NK-92 treated with Interleukin-12 subunit alpha and Interleukin-12 subunit beta, amount 100 ng/mL, for 24 hours (cell line): ENCODE data around the gene OR5AU1.

Source experiments
- DNase-seq: peaks from one replicate; lab custom pipeline; 2025; lab: John Stamatoyannopoulos, UW

The OR5AU1 gene

GRCh38 chr14:21107283-21107800 lies 48.5 kb downstream of the OR5AU1 start:
- DNase-seq = no peak

- DNase-seq = peak; percentile 38
These were observed 49.2 kb downstream of the OR5AU1 start for GRCh38 chr14:21106498-21107282.

GRCh38 chr14:21106176-21106497 lies 49.7 kb downstream of the OR5AU1 start:
- DNase-seq = no peak

GRCh38 chr14:21105095-21105494 lies 50.8 kb downstream of the OR5AU1 start:
- DNase-seq = no peak
